ENCODE results near the gene BNIP2.

DNA sequence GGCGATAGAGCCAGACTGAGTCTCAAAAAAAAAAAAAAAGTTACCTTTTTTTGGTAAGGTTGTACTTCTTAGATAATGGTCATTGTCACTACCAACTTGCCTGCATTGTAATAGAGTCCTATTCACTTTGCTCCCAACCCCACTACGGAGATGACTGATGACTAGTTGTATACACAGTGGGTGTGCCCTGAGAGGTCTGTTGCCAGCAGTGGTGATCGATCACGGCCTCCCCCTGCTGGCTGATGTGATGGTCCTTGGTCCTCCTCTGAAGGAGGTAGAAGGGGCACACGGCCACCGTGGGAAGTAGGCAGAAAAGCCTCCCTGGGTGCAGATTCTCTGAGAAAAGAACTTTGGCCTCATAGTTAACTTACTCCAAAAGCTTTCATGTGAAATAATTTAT lies 66.8 kb downstream of the BNIP2 start:
- TF ChIP-seq, protein P1, sequence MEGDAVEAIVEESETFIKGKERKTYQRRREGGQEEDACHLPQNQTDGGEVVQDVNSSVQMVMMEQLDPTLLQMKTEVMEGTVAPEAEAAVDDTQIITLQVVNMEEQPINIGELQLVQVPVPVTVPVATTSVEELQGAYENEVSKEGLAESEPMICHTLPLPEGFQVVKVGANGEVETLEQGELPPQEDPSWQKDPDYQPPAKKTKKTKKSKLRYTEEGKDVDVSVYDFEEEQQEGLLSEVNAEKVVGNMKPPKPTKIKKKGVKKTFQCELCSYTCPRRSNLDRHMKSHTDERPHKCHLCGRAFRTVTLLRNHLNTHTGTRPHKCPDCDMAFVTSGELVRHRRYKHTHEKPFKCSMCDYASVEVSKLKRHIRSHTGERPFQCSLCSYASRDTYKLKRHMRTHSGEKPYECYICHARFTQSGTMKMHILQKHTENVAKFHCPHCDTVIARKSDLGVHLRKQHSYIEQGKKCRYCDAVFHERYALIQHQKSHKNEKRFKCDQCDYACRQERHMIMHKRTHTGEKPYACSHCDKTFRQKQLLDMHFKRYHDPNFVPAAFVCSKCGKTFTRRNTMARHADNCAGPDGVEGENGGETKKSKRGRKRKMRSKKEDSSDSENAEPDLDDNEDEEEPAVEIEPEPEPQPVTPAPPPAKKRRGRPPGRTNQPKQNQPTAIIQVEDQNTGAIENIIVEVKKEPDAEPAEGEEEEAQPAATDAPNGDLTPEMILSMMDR (conservative IDR thresholded peaks at IDR 0.05; ENCODE audit: low read depth, low read length): peak; percentile 60
- no peak for TF ChIP-seq EZH2 (IDR thresholded peaks at IDR 0.05; ENCODE audit: borderline replicate concordance, low read depth, low read length, poor library complexity, severe bottlenecking)

Measured in A673 (cell line).